ENCODE data around the gene TPM2. TPM values are rescaled to one million over a fixed set of nuclear protein-coding genes. Genes with fewer than 3 reads are reported as not detected.
A peak's percentile ranks its signal among the peaks of the same experiment; 100 is the strongest.
"Not testable (repeated sequence)": the region's sequence is repeated elsewhere in the genome, so short reads cannot be mapped to it uniquely, and the experiment has no call there.

Gene TPM2
- total RNA-seq, 1 donor from 2014 or later, result 966 TPM

DNA sequence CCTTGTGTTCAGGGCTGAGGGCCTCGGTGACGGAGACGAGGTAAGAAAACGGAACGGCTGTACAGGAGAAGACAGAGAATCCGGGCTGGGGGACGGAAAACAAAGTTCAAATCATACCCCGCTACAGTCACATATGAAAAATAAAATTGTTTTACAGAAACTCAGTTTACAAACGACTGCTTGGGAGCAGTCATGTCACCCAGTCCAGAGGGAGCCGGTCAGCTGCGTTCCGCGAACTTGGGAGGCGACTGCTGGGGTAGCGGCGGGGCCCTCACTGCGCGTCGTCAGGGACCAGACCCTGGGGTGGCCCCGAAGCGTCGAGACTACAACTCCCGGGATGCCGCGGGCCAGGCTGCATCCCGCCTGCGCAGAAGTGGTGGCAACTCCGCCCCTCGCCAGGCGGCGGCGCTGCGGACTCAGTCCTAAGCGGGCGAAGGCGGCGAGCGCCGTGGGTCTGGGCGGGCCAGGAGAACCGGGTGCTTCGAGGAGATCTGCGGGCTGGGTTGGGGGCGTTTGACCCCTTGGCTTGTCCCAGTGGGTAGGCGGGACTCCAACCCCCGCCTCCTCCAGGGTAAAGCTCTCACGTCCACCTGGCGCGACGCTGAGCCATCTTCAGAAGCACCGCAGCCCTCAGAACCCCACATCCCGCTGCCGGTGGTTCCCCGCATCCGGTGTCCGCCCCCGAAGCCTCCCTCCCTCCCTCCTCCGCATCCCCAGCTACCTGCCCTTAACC is 43.0 kb downstream of the TPM2 start:
- ATAC-seq (ENCODE audit: poor library complexity) (peak; percentile 98), DNase-seq (peak; percentile 97)
- intact Hi-C loops (cut with DNase I), result loop anchor here (10.0 kb wide), 1 partner anchor 238 kb away; no protein-coding TSS in a partner anchor

DNA sequence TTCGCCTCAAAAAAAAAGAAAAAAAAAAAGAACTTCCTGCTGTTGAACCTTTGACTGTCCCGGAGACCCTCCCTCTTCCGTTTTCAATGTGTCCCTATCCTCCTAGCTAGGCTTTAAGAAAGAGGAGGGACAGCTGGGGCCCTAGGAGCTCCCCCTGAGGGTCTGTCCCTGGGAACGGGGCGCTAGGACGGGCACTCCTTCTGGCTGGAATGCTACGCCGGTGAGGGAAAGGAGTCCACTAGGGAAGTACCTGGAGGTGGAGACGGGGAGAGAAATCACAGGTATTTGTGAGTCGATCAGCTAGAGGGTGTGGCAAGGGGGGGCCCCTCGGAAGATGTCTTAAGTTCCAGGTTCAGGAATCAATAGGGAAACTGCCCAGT is 43.6 kb downstream of the TPM2 start:
- no peak for DNase-seq
- peak; percentile 48 for ATAC-seq (ENCODE audit: poor library complexity)
- intact Hi-C loops (cut with DNase I), result loop anchor here (10.0 kb wide), 1 partner anchor 239 kb away; no protein-coding TSS in a partner anchor

DNA sequence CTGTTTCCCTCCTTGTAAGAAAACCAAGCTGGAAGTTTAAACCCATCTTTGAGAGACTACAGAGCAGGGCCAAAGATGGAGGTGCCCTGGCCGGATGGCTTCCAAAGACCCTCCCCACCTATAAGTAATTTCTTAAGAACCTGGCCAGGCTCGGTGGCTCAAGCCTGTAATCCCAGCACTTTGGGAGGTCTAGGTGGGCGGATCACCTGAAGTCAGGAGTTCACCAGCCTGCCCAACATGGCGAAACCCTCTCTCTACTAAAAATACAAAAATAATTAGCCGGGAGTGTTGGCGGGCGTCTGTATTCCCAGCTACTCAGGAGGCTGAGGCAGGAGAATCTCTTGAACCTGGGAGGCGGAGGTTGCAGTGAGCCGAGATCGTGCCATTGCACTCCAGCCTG is 44.0 kb downstream of the TPM2 start:
- intact Hi-C loops (cut with DNase I), result loop anchor here (10.0 kb wide), 1 partner anchor 239 kb away; no protein-coding TSS in a partner anchor

DNA sequence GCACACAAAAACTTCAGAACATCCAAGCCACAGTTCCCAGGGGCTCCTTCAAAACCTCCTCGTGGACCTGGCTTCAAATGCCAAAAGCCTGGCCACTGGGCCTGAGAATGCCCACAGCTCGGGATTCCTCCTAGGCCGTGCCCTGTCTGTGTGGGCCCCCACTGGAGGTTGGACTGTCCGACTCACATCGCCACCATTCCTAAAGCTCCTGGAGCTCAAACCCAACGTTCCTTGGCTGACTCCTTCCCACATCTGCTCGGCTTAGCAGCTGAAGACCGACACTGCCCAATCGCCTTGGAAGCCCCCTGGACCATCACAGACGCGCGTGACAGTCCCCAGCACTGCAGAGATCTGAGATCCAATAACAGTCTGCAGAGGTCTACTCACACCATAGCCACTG is 46.7 kb downstream of the TPM2 start:
- DNase-seq (no peak), ATAC-seq (ENCODE audit: poor library complexity) (no peak)
- intact Hi-C loops (cut with DNase I), result loop anchor here (10.0 kb wide), 1 partner anchor 242 kb away; no protein-coding TSS in a partner anchor

More for the DNA sequence above, 44.0 kb downstream of the TPM2 start:
- not testable (repeated sequence) for ATAC-seq (ENCODE audit: poor library complexity); DNase-seq

DNA sequence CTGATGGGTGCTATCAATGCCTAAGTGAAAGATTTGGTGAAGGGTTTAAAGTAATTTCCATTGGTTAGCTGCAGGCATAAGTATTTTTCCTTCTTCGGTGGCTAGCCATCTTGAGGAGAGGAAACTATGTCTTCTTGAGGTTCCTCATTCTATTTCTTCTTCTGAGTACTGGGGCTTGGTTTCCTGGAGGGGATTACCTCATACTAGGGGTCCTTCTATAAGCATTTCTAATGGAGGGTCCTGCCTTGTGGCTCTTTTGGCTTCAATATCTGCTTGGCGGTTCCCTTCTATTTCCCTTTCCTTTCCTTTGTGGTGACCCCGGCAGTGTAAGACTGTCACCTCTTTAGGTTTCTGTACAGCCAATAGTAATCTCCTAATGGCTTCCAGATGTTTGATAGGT is 48.2 kb downstream of the TPM2 start:
- DNase-seq; ATAC-seq (ENCODE audit: poor library complexity): not testable (repeated sequence)
- intact Hi-C loops (cut with DNase I), result loop anchor here (10.0 kb wide), 1 partner anchor 243 kb away; no protein-coding TSS in a partner anchor

DNA sequence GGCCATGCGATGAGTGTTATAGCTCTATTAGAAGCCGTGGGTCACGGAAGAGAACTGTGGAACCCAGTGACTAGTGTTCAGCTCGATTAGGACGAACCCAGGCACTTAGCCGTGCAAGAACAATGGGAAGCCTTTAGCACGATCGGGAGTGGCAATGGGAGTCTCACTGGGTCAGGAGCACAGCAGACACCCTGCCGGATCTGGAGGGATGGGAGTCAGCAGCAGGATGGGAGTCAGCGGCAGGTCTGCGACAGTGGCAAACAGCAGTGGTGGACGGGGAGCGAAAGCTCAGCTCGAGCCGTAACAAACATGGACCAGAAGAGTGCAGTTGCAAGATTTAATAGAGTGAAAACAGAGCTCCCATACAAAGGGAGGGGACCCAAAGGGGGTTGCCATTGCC is 49.3 kb downstream of the TPM2 start:
- intact Hi-C loops (cut with DNase I), result loop anchor here (10.0 kb wide), 1 partner anchor 244 kb away; no protein-coding TSS in a partner anchor
- ATAC-seq (ENCODE audit: poor library complexity); DNase-seq: not testable (repeated sequence)

DNA sequence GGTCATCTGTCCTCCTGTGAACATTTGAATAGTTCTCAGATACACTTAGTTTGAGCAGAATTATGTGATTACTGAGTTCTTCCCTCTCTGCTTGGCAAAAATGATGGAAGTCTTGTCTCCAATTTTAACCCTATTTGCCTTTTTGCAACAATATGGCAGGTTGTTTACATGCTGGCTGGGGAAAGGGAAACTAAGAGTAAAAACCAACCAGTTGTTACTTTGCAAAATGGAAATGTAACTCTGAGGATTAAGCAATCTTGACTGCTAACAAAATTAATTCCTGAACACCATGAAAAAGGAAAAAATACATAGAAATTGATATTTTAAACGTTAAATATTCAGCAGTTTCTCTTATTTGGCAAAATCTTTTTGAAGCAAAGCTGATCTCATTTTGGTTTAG is 50.1 kb downstream of the TPM2 start:
- intact Hi-C loops (cut with DNase I), result loop anchor here (10.0 kb wide), 1 partner anchor 245 kb away; no protein-coding TSS in a partner anchor
- ATAC-seq (ENCODE audit: poor library complexity) (no peak), DNase-seq (no peak)

DNA sequence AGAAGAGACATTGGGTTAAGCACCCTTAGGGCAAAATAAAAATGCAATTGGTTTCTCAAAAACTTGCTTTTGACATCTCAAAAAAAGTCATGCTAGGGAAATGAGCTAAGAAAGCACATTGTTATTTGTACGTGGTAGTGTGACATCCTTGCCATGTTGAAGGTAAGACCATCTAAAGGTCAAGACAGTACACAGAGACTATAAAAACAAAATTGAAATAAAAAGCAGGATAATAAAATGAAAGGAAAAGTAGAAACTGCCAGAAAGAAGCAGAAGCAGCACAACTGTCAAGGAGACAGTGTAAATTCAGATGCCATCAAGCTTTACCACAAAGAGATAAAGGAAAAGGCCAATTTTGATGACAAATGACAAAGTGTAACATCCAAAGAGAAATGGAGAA is 50.5 kb downstream of the TPM2 start:
- intact Hi-C loops (cut with DNase I); ATAC-seq (ENCODE audit: poor library complexity); DNase-seq: not testable (repeated sequence)

DNA sequence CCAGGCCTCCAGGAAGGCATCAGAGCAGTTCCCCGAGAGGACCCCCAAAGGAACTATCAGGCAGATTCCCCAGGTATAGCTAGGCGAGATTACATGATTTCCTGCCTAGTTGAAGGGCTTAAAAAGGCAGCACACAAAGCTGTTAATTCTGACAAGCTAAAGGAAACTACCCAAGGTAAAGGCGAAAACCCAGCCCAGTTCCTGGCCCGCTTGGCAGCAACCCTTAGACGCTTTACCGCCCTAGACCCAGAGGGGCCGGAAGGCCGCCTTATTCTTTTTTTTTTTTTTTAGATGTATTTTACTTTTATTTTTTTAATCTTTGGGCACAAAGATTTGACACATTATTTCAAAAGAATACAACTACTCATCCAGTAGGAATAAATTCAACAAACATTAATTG is 51.0 kb downstream of the TPM2 start:
- DNase-seq; intact Hi-C loops (cut with DNase I); ATAC-seq (ENCODE audit: poor library complexity): not testable (repeated sequence)

DNA sequence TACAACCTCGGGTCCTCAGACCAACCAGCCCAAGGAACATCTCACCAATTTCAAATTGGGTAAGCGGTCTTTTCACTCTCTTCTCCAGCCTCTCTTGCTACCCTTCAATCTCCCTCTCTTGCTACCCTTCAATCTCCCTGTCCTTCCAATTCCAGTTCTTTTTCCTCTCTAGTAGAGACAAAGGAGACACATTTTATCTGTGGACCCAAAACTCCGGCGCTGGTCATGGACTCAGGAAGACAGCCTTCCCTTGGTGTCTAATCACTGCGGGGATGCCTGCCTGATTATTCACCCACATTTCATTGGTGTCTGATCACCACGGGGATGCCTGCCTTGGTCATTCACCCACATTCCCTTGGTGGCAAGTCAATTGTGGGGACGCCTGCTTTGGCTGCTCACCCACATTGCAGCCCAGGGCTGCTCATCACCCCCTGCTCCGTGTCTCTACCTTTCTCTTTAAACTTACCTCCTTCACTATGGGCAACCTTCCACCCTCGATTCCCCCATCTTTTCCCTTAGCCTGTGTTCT is 52.2 kb downstream of the TPM2 start:
- intact Hi-C loops (cut with DNase I); ATAC-seq (ENCODE audit: poor library complexity); DNase-seq: not testable (repeated sequence)

DNA sequence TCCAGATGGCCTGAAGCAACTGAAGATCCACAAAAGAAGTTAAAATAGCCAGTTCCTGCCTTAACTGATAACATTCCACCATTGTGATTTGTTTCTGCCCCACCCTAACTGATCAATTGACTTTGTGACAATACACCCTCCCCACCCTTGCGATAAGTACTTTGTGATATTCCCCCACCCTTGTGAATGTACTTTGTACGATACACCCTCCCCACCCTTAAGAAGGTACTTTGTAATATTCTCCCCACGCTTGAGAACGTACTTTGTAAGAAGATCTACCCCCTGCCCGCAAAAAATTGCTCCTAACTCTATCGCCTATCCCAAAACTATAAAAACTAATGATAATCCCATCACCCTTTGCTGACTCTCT is 52.9 kb downstream of the TPM2 start:
- ATAC-seq (ENCODE audit: poor library complexity); DNase-seq; intact Hi-C loops (cut with DNase I): not testable (repeated sequence)

DNA sequence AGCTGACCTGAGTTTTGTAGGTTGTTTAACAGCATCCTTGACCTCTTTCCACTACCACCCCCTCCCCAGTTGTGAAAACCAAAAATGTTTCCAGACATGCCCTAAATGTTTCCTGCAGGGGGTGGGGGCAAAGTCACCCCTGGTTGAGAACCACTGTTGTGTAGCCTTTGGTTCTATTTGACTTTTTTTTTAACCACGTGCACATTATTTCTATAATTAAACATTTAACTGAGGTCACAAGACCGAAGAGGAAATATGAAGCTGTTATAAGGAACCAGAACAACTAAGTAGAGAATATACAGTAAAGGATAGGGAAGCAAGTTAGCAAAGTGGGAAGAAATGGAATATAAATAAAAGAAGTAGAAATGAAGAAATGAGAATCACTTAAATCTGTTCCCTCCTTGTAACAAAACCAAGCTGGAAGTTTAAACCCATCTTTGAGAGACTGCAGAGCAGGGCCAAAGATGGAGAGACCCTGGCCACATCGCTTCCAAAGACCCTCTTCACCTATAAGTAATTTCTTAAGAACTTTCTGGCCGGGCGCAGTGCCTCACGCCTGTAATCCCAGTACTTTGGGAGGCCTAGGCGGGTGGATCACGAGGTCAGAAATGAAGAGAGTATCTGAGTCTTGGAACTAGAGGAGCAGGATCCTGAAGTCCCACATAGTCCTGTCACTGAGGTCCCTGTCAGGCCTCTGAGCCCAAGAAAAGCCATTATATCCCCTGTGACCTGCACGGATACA is 53.4 kb downstream of the TPM2 start:
- DNase-seq (no peak), ATAC-seq (ENCODE audit: poor library complexity) (peak; percentile 38)
- intact Hi-C loops (cut with DNase I), result no loop called here

DNA sequence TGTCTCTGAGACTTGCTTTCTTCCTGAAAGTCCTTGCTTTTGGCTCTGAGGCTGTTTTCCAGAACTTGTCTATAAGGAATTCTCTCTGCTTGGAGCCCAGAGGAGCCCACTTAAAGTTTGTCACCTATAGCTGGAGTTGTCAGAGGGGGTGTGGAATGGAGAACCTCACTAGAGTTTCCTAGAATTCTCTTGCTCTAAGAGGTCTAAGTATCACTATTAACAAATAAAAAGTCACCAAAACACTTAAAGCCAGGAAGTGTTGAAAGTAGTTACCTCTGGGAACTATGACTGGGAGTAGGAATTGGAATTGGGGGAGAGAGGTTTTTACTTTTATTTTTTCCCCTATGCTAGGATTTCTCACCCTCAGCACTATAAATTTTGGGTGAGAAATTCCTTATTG is 54.0 kb downstream of the TPM2 start:
- ATAC-seq (ENCODE audit: poor library complexity) (no peak), DNase-seq (no peak)
- intact Hi-C loops (cut with DNase I), result no loop called here

Small RNAs within 50 kb of the gene (microRNA-seq; reads per million reads assigned to microRNA genes)
- not detected for gene MIR6852
- not detected for gene MIR6853

Other genes starting within 250 kb of the TPM2 start
- gene RUSC2, start 199.8 kb downstream of the TPM2 start, total RNA-seq, result 25.7 TPM
- 25.0 TPM for gene TESK1, start 84.7 kb downstream of the TPM2 start, total RNA-seq
- gene CD72, start 71.5 kb downstream of the TPM2 start, total RNA-seq, result 0.59 TPM
- not detected for gene SIT1, start 39.0 kb downstream of the TPM2 start, total RNA-seq
- 19,155 TPM for gene RMRP, start 31.9 kb downstream of the TPM2 start, total RNA-seq
- 48.4 TPM for gene CCDC107, start 31.6 kb downstream of the TPM2 start, total RNA-seq
- 0.24 TPM for gene ARHGEF39, start 24.7 kb downstream of the TPM2 start, total RNA-seq
- gene CA9, start 16.0 kb downstream of the TPM2 start, total RNA-seq, result not detected
- 252 TPM for gene TLN1, start 42.3 kb upstream of the TPM2 start, total RNA-seq
- 20.3 TPM for gene CREB3, start 42.7 kb upstream of the TPM2 start, total RNA-seq
- 74.6 TPM for gene GBA2, start 59.3 kb upstream of the TPM2 start, total RNA-seq
- 28.5 TPM for gene RGP1, start 59.4 kb upstream of the TPM2 start, total RNA-seq
- not detected for gene MSMP, start 64.4 kb upstream of the TPM2 start, total RNA-seq
- gene NPR2, start 101.7 kb upstream of the TPM2 start, total RNA-seq, result 24.2 TPM
- gene SPAG8, start 122.3 kb upstream of the TPM2 start, total RNA-seq, result 1.8 TPM
- gene HINT2, start 125.1 kb upstream of the TPM2 start, total RNA-seq, result 82.9 TPM
- not detected for gene FAM221B, start 138.8 kb upstream of the TPM2 start, total RNA-seq
- 13.3 TPM for gene TMEM8B, start 139.3 kb upstream of the TPM2 start, total RNA-seq
- gene OR13J1, start 180.5 kb upstream of the TPM2 start, total RNA-seq, result not detected
- gene HRCT1, start 216.3 kb upstream of the TPM2 start, total RNA-seq, result 7.4 TPM
- 8.3 TPM for gene SPAAR, start 219.6 kb upstream of the TPM2 start, total RNA-seq